K562 (cell line): ENCODE measurements around the gene PSMB2. TPM values are rescaled to one million over a fixed set of nuclear protein-coding genes. Genes with fewer than 3 reads are reported as not detected.

ENCODE experiments used
- CC2D1A ChIP-seq: fragments of 450-650 bp; IDR thresholded peaks from 2 replicates; pipeline ENCODE4 v1.6.1; 2017; ENCODE audit warnings: mild to moderate bottlenecking
- E2F6 ChIP-seq, 2 experiments: IDR thresholded peaks; 2 replicates each; pipeline ENCODE4 v1.6.1; 2011; ENCODE audit warnings: borderline replicate concordance in 1 of 2, control low read depth in 1 of 2, low read depth in 1 of 2, low read length in 1 of 2, mild to moderate bottlenecking in 1 of 2, mixed read lengths in 1 of 2, moderate library complexity in 1 of 2; ENCODE audit not compliant: insufficient read depth in 1 of 2, insufficient read length in 1 of 2, poor library complexity in 1 of 2, severe bottlenecking in 1 of 2; ENCODE audit errors: extremely low read depth in 1 of 2
- GTF3C2 ChIP-seq: IDR thresholded peaks from 3 replicates; pipeline ENCODE4 v1.6.1; 2011; ENCODE audit warnings: borderline replicate concordance, mild to moderate bottlenecking, moderate library complexity; ENCODE audit not compliant: insufficient read length; ENCODE audit errors: extremely low read depth
- HCFC1 ChIP-seq: IDR thresholded peaks from 2 replicates; pipeline ENCODE4 v1.6.1; 2012; ENCODE audit warnings: low read depth, low read length, improper control_type of control experiment
- IRF2 ChIP-seq: sonication (generic); formaldehyde crosslinking; IDR thresholded peaks from 2 replicates; pipeline ENCODE4 v1.8.1; 2022; ENCODE audit warnings: mild to moderate bottlenecking, missing genetic modification reagents
- KAT7 ChIP-seq: sonication (generic); formaldehyde crosslinking; IDR thresholded peaks from 2 replicates; pipeline ENCODE4 v1.8.0; 2022; ENCODE audit warnings: missing genetic modification reagents, mild to moderate bottlenecking, borderline replicate concordance
- MIER1 ChIP-seq: fragments of 450-650 bp; IDR thresholded peaks from 2 replicates; pipeline ENCODE4 v1.6.1; 2016; ENCODE audit warnings: antibody characterized with exemption, mild to moderate bottlenecking, low read depth
- POLR3A ChIP-seq: IDR thresholded peaks from 2 replicates; pipeline ENCODE4 v1.6.1; 2011; ENCODE audit warnings: borderline replicate concordance, mild to moderate bottlenecking, moderate library complexity; ENCODE audit not compliant: insufficient read length, insufficient read depth; ENCODE audit errors: extremely low read depth
- SMAD4 ChIP-seq: fragments of 250-450 bp; sonication (Bioruptor Pico); conservative IDR thresholded peaks from 2 replicates; pipeline ENCODE4 v1.8.0; 2021; ENCODE audit warnings: inconsistent platforms, mild to moderate bottlenecking, moderate library complexity
- SOX6 ChIP-seq: fragments of 450-650 bp; IDR thresholded peaks from 2 replicates; pipeline ENCODE4 v1.6.1; 2014; ENCODE audit warnings: mild to moderate bottlenecking
- SRSF1 ChIP-seq: fragments of 200-400 bp; formaldehyde crosslinking; IDR thresholded peaks from 2 replicates; pipeline ENCODE4 v1.6.1; 2017; ENCODE audit warnings: mild to moderate bottlenecking, low read depth, low read length, moderate library complexity
- ZFX ChIP-seq: sonication (generic); formaldehyde crosslinking; IDR thresholded peaks from 2 replicates; pipeline ENCODE4 v1.8.0; 2022; ENCODE audit warnings: mild to moderate bottlenecking, missing genetic modification reagents, moderate library complexity
- ZKSCAN3 ChIP-seq: fragments of 250-450 bp; sonication (Bioruptor Pico); IDR thresholded peaks from 2 replicates; pipeline ENCODE4 v1.4.0; 2020
- ZNF384 ChIP-seq: IDR thresholded peaks from 2 replicates; pipeline ENCODE4 v1.6.1; 2012; ENCODE audit warnings: low read depth, low read length, improper control_type of control experiment
- ZNF512 ChIP-seq: IDR thresholded peaks from 2 replicates; pipeline ENCODE4 v1.6.1; 2016; ENCODE audit warnings: missing genetic modification characterization, missing compliant biosample characterization
- polyA plus RNA-seq, 8 experiments: library from polyadenylated mRNA; depleted of rRNA in 4 of 8; stranded (reverse) in 5 of 8; unstranded in 3 of 8; fragments of >200 nt; fragmentation: Nextera tagmentation in 2 of 8; fragmentation: Illumina TruSeq in 1 of 8; extraction: Ambion mirVana in 2 of 8; extraction: Trizol in 1 of 8; gene quantifications; 2 replicates each; pipeline versions ENCODE4 v1.2.1 to v1.2.3, GENCODE V29; 2011 to 2014; ENCODE audit warnings: inconsistent platforms in 1 of 8, missing spikeins in 1 of 8
- total RNA-seq, 7 experiments: library from RNA; depleted of rRNA in 6 of 7; stranded (reverse); fragments of >200 nt in 6 of 7; fragmentation: Illumina TruSeq in 2 of 7; extraction: Trizol in 2 of 7; gene quantifications; 2 replicates each; pipeline versions ENCODE4 v1.2.1 to v1.2.3, GENCODE V29; 2011 to 2021; ENCODE audit warnings: low replicate concordance in 1 of 7

PSMB2 gene
- total and polyA plus RNA-seq, 9 of the 15 experiments (the other 6 are each of a cell fraction or from before 2014, with no cell fraction given): 71.7 to 543 (median 165) TPM

- TF ChIP-seq SRSF1: no peak
- no peak for TF ChIP-seq POLR3A
- no peak for TF ChIP-seq CC2D1A
- no peak for TF ChIP-seq E2F6 (IDR thresholded peaks at IDR 0.05; ENCODE audit: borderline replicate concordance in 1 of 2, extremely low read depth in 1 of 2, insufficient read depth in 1 of 2, insufficient read length in 1 of 2, low read depth in 1 of 2, low read length in 1 of 2, poor library complexity in 1 of 2, severe bottlenecking in 1 of 2)
- TF ChIP-seq GTF3C2: no peak
- TF ChIP-seq ZNF384: peak; percentile 90
- no peak for TF ChIP-seq KAT7 (CRISPR knock-in tag)
- TF ChIP-seq MIER1: peak; percentile 98
- TF ChIP-seq SOX6: no peak
- TF ChIP-seq ZKSCAN3 (CRISPR knock-in tag): no peak
- TF ChIP-seq IRF2 (CRISPR knock-in tag): no peak
- TF ChIP-seq SMAD4 (CRISPR knock-in tag): 0 out of 2 replicates have a peak, but pooled peaks have one; percentile 39
- TF ChIP-seq ZNF512: no peak
- TF ChIP-seq HCFC1: no peak
- no peak for TF ChIP-seq ZFX (CRISPR knock-in tag)
These were observed 19.5 kb upstream of the PSMB2 start (continued) for GRCh38 chr1:35660581-35661473.
